SH-SY5Y (cell line): ENCODE data around the gene RPF1.

ENCODE experiments used
- GATA2 ChIP-seq: IDR thresholded peaks from 2 replicates; pipeline ENCODE4 v1.6.1; 2011; ENCODE audit warnings: mild to moderate bottlenecking, low read depth, low read length
- GATA3 ChIP-seq: IDR thresholded peaks from 2 replicates; pipeline ENCODE4 v1.6.1; 2011; ENCODE audit warnings: low read depth, mild to moderate bottlenecking, low read length, moderate library complexity

The RPF1 gene

GRCh38 chr1:84506729-84507453 lies 27.8 kb downstream of the RPF1 start:
- TF ChIP-seq GATA2 (no peak), GATA3 (no peak)

- no peak for TF ChIP-seq GATA2
- no peak for TF ChIP-seq GATA3
These were observed 29.4 kb downstream of the RPF1 start for GRCh38 chr1:84508510-84508909.

GRCh38 chr1:84509029-84509428 lies 30.0 kb downstream of the RPF1 start:
- TF ChIP-seq GATA3 (no peak), GATA2 (no peak)

- TF ChIP-seq GATA2 = no peak
- TF ChIP-seq GATA3 = no peak
These were observed 31.1 kb downstream of the RPF1 start for GRCh38 chr1:84510165-84510564.

- TF ChIP-seq GATA3 (no peak), GATA2 (no peak)
These were observed 31.6 kb downstream of the RPF1 start for GRCh38 chr1:84510668-84511067.

- TF ChIP-seq GATA2 (no peak), GATA3 (no peak)
These were observed 45.5 kb downstream of the RPF1 start for GRCh38 chr1:84524590-84524989.

- TF ChIP-seq GATA2 = no peak
- TF ChIP-seq GATA3 = no peak
These were observed 46.7 kb downstream of the RPF1 start for GRCh38 chr1:84525779-84526178.

GRCh38 chr1:84538599-84538998 lies 59.5 kb downstream of the RPF1 start:
- no peak for TF ChIP-seq GATA3
- no peak for TF ChIP-seq GATA2

GRCh38 chr1:84539972-84540371 lies 60.9 kb downstream of the RPF1 start:
- TF ChIP-seq GATA3 (no peak), GATA2 (no peak)

GRCh38 chr1:84540759-84541158 lies 61.7 kb downstream of the RPF1 start:
- no peak for TF ChIP-seq GATA2
- no peak for TF ChIP-seq GATA3

GRCh38 chr1:84541679-84542078 lies 62.6 kb downstream of the RPF1 start:
- TF ChIP-seq GATA2 (no peak), GATA3 (no peak)
